HepG2 (cell line): ENCODE measurements around the gene RAB17.
A peak's percentile ranks its signal among the peaks of the same experiment; 100 is the strongest.

ENCODE experiments used
- CTCF ChIP-seq: sonication (generic); formaldehyde crosslinking; IDR thresholded peaks from 2 replicates; pipeline ENCODE4 v1.5.0; 2020; ENCODE audit warnings: mild to moderate bottlenecking, missing genetic modification reagents, moderate library complexity
- MAZ ChIP-seq, 2 experiments: sonication (generic) in 1 of 2; formaldehyde crosslinking in 1 of 2; IDR thresholded peaks; 2 replicates each; pipeline versions ENCODE4 v1.5.0 to v1.6.1; 2012 to 2020; ENCODE audit warnings: low read depth in 2 of 2, mild to moderate bottlenecking in 2 of 2, borderline replicate concordance in 1 of 2, improper control_type of control experiment in 1 of 2, low read length in 1 of 2, missing genetic modification reagents in 1 of 2, moderate library complexity in 1 of 2
- MIXL1 ChIP-seq: IDR thresholded peaks from 2 replicates; pipeline ENCODE4 v1.6.1; 2016
- NR3C1 ChIP-seq: sonication (generic); formaldehyde crosslinking; IDR thresholded peaks from 2 replicates; pipeline ENCODE4 v1.4.0; 2020; ENCODE audit warnings: missing genetic modification reagents
- RAD21 ChIP-seq: fragments of 450-650 bp; formaldehyde crosslinking; IDR thresholded peaks from 2 replicates; pipeline ENCODE4 v1.5.0; 2020; ENCODE audit warnings: mild to moderate bottlenecking
- SMC3 ChIP-seq: IDR thresholded peaks from 2 replicates; pipeline ENCODE4 v1.6.1; 2011; ENCODE audit warnings: low read length, improper control_type of control experiment
- TBL1XR1 ChIP-seq: fragments of 150-350 bp; IDR thresholded peaks from 2 replicates; pipeline ENCODE4 v1.6.1; 2014; ENCODE audit warnings: borderline replicate concordance, low read length; ENCODE audit not compliant: partially characterized antibody
- ZNF768 ChIP-seq: sonication (generic); formaldehyde crosslinking; IDR thresholded peaks from 2 replicates; pipeline ENCODE4 v1.4.0; 2020; ENCODE audit warnings: missing genetic modification reagents
- TF ChIP-seq, protein P1 (sequence below), 2 experiments: IDR thresholded peaks; 2 replicates each; pipeline ENCODE4 v1.6.1; 2011 to 2012; ENCODE audit warnings: low read length in 2 of 2, borderline replicate concordance in 1 of 2, low read depth in 1 of 2, mild to moderate bottlenecking in 1 of 2, moderate library complexity in 1 of 2
- TF ChIP-seq, protein P2 (sequence below): fragments of 450-650 bp; IDR thresholded peaks from 2 replicates; pipeline ENCODE4 v1.6.1; 2017; ENCODE audit warnings: mild to moderate bottlenecking
- TF ChIP-seq, protein P3 (sequence below): sonication (generic); formaldehyde crosslinking; IDR thresholded peaks from 2 replicates; pipeline ENCODE4 v1.4.0; 2020; ENCODE audit warnings: missing genetic modification reagents, borderline replicate concordance
- TF ChIP-seq, protein P4 (sequence below): sonication (generic); formaldehyde crosslinking; IDR thresholded peaks from 2 replicates; pipeline ENCODE4 v1.4.0; 2020; ENCODE audit warnings: missing genetic modification reagents, borderline replicate concordance

DNA sequence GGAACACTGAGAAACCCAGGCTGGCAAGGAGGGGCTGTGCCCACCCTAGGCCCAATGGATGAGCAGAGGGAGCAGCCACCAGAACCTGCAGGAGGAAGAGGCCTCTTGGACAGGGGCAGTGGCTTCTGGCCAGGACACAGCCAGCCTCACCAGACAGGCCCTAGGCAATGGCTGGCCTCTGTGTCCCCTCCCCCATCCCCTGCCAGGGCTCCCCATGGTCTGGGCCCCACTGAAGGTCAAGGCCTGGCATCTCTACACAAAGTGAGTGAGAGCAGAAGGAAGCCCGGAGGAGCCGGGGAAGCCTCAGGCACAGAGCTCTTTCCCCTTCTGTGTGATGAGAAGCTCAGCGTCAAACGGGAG lies 17.8 kb downstream of the RAB17 start:
- TF ChIP-seq MAZ (IDR thresholded peaks at IDR 0.05; ENCODE audit: borderline replicate concordance, low read depth, low read length), result no peak
- TF ChIP-seq MAZ (CRISPR knock-in tag; IDR thresholded peaks at IDR 0.05; ENCODE audit: low read depth), result no peak
- no peak for TF ChIP-seq SMC3
- TF ChIP-seq, protein P1, sequence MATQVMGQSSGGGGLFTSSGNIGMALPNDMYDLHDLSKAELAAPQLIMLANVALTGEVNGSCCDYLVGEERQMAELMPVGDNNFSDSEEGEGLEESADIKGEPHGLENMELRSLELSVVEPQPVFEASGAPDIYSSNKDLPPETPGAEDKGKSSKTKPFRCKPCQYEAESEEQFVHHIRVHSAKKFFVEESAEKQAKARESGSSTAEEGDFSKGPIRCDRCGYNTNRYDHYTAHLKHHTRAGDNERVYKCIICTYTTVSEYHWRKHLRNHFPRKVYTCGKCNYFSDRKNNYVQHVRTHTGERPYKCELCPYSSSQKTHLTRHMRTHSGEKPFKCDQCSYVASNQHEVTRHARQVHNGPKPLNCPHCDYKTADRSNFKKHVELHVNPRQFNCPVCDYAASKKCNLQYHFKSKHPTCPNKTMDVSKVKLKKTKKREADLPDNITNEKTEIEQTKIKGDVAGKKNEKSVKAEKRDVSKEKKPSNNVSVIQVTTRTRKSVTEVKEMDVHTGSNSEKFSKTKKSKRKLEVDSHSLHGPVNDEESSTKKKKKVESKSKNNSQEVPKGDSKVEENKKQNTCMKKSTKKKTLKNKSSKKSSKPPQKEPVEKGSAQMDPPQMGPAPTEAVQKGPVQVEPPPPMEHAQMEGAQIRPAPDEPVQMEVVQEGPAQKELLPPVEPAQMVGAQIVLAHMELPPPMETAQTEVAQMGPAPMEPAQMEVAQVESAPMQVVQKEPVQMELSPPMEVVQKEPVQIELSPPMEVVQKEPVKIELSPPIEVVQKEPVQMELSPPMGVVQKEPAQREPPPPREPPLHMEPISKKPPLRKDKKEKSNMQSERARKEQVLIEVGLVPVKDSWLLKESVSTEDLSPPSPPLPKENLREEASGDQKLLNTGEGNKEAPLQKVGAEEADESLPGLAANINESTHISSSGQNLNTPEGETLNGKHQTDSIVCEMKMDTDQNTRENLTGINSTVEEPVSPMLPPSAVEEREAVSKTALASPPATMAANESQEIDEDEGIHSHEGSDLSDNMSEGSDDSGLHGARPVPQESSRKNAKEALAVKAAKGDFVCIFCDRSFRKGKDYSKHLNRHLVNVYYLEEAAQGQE (IDR thresholded peaks at IDR 0.05; ENCODE audit: borderline replicate concordance in 1 of 2, low read depth in 1 of 2, low read length in 2 of 2), result no peak
- no peak for TF ChIP-seq TBL1XR1
- TF ChIP-seq ZNF768 (CRISPR knock-in tag), result no peak
- TF ChIP-seq CTCF (CRISPR knock-in tag), result no peak
- TF ChIP-seq, protein P2, sequence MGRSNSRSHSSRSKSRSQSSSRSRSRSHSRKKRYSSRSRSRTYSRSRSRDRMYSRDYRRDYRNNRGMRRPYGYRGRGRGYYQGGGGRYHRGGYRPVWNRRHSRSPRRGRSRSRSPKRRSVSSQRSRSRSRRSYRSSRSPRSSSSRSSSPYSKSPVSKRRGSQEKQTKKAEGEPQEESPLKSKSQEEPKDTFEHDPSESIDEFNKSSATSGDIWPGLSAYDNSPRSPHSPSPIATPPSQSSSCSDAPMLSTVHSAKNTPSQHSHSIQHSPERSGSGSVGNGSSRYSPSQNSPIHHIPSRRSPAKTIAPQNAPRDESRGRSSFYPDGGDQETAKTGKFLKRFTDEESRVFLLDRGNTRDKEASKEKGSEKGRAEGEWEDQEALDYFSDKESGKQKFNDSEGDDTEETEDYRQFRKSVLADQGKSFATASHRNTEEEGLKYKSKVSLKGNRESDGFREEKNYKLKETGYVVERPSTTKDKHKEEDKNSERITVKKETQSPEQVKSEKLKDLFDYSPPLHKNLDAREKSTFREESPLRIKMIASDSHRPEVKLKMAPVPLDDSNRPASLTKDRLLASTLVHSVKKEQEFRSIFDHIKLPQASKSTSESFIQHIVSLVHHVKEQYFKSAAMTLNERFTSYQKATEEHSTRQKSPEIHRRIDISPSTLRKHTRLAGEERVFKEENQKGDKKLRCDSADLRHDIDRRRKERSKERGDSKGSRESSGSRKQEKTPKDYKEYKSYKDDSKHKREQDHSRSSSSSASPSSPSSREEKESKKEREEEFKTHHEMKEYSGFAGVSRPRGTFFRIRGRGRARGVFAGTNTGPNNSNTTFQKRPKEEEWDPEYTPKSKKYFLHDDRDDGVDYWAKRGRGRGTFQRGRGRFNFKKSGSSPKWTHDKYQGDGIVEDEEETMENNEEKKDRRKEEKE, result no peak
- no peak for TF ChIP-seq NR3C1 (CRISPR knock-in tag)
- TF ChIP-seq, protein P3, sequence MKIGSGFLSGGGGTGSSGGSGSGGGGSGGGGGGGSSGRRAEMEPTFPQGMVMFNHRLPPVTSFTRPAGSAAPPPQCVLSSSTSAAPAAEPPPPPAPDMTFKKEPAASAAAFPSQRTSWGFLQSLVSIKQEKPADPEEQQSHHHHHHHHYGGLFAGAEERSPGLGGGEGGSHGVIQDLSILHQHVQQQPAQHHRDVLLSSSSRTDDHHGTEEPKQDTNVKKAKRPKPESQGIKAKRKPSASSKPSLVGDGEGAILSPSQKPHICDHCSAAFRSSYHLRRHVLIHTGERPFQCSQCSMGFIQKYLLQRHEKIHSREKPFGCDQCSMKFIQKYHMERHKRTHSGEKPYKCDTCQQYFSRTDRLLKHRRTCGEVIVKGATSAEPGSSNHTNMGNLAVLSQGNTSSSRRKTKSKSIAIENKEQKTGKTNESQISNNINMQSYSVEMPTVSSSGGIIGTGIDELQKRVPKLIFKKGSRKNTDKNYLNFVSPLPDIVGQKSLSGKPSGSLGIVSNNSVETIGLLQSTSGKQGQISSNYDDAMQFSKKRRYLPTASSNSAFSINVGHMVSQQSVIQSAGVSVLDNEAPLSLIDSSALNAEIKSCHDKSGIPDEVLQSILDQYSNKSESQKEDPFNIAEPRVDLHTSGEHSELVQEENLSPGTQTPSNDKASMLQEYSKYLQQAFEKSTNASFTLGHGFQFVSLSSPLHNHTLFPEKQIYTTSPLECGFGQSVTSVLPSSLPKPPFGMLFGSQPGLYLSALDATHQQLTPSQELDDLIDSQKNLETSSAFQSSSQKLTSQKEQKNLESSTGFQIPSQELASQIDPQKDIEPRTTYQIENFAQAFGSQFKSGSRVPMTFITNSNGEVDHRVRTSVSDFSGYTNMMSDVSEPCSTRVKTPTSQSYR (CRISPR knock-in tag), result peak; percentile 82
- no peak for TF ChIP-seq MIXL1 (CRISPR knock-in tag)
- TF ChIP-seq, protein P4, sequence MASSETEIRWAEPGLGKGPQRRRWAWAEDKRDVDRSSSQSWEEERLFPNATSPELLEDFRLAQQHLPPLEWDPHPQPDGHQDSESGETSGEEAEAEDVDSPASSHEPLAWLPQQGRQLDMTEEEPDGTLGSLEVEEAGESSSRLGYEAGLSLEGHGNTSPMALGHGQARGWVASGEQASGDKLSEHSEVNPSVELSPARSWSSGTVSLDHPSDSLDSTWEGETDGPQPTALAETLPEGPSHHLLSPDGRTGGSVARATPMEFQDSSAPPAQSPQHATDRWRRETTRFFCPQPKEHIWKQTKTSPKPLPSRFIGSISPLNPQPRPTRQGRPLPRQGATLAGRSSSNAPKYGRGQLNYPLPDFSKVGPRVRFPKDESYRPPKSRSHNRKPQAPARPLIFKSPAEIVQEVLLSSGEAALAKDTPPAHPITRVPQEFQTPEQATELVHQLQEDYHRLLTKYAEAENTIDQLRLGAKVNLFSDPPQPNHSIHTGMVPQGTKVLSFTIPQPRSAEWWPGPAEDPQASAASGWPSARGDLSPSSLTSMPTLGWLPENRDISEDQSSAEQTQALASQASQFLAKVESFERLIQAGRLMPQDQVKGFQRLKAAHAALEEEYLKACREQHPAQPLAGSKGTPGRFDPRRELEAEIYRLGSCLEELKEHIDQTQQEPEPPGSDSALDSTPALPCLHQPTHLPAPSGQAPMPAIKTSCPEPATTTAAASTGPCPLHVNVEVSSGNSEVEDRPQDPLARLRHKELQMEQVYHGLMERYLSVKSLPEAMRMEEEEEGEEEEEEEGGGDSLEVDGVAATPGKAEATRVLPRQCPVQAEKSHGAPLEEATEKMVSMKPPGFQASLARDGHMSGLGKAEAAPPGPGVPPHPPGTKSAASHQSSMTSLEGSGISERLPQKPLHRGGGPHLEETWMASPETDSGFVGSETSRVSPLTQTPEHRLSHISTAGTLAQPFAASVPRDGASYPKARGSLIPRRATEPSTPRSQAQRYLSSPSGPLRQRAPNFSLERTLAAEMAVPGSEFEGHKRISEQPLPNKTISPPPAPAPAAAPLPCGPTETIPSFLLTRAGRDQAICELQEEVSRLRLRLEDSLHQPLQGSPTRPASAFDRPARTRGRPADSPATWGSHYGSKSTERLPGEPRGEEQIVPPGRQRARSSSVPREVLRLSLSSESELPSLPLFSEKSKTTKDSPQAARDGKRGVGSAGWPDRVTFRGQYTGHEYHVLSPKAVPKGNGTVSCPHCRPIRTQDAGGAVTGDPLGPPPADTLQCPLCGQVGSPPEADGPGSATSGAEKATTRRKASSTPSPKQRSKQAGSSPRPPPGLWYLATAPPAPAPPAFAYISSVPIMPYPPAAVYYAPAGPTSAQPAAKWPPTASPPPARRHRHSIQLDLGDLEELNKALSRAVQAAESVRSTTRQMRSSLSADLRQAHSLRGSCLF (CRISPR knock-in tag), result no peak
- TF ChIP-seq RAD21, result no peak
